ENCODE results near the gene ARAP2. TPM values are rescaled to one million over a fixed set of nuclear protein-coding genes. Genes with fewer than 3 reads are reported as not detected.

The ARAP2 gene
- total RNA-seq, 1 experiment from 2014 or later: 30.0 TPM

DNA sequence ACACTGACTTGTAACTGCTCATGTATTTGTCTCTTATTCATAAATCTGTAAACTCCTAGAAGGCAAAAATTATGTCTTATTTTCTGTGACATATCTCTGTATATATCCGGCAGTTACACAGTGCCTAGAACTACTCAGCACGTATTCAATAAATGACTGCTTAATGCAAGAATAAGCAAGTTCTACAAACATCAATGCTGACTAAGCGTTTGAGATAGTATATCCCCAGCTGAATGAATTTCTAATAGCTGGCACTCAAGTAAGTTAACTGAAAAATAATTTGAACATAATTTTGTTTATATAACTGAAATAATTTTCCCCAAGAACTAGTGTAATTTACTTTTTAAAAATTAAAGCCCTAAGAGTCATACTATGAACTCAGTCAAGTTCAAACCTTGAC lies 113.7 kb downstream of the ARAP2 start:
- Mint-ChIP-seq H3K27ac (ENCODE audit: unreplicated experiment) (no peak overlapping the region), H3K9me3 (ENCODE audit: low read depth, unreplicated experiment) (no peaks in the 10 kb centered on the region), H3K27me3 (ENCODE audit: unreplicated experiment) (no peaks in the 10 kb centered on the region), H3K4me3 (ENCODE audit: low read depth, unreplicated experiment) (no peak overlapping the region), H3K36me3 (ENCODE audit: insufficient read depth, unreplicated experiment) (no peaks in the 10 kb centered on the region), H3K4me1 (ENCODE audit: low read depth, unreplicated experiment) (peaks cover 15% of the 10 kb centered on the region)
- CTCF ChIA-PET: no interaction called here
- intact Hi-C loops (cut with micrococcal nuclease; ENCODE audit: unreplicated experiment): no loop called here
- TF ChIP-seq, protein P1, sequence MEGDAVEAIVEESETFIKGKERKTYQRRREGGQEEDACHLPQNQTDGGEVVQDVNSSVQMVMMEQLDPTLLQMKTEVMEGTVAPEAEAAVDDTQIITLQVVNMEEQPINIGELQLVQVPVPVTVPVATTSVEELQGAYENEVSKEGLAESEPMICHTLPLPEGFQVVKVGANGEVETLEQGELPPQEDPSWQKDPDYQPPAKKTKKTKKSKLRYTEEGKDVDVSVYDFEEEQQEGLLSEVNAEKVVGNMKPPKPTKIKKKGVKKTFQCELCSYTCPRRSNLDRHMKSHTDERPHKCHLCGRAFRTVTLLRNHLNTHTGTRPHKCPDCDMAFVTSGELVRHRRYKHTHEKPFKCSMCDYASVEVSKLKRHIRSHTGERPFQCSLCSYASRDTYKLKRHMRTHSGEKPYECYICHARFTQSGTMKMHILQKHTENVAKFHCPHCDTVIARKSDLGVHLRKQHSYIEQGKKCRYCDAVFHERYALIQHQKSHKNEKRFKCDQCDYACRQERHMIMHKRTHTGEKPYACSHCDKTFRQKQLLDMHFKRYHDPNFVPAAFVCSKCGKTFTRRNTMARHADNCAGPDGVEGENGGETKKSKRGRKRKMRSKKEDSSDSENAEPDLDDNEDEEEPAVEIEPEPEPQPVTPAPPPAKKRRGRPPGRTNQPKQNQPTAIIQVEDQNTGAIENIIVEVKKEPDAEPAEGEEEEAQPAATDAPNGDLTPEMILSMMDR (IDR thresholded peaks at IDR 0.05; ENCODE audit: unreplicated experiment): no peak
- BruUV-seq (replicated peaks): no TSS peak
- DNase-seq: no peak

- intact Hi-C loops (cut with micrococcal nuclease; ENCODE audit: unreplicated experiment): no loop called here
- H3K4me3 Mint-ChIP-seq (ENCODE audit: low read depth, unreplicated experiment): no peak overlapping the region
- H3K27ac Mint-ChIP-seq (ENCODE audit: unreplicated experiment): peak overlapping the region; percentile 68
- CTCF ChIA-PET: no interaction called here
- no peaks in the 10 kb centered on the region for H3K27me3 Mint-ChIP-seq (ENCODE audit: unreplicated experiment)
- H3K9me3 Mint-ChIP-seq (ENCODE audit: low read depth, unreplicated experiment): no peaks in the 10 kb centered on the region
- DNase-seq: no peak
- H3K36me3 Mint-ChIP-seq (ENCODE audit: insufficient read depth, unreplicated experiment): no peaks in the 10 kb centered on the region
- TF ChIP-seq, protein P1 (IDR thresholded peaks at IDR 0.05; ENCODE audit: unreplicated experiment): no peak
- BruUV-seq (replicated peaks): no TSS peak
- H3K4me1 Mint-ChIP-seq (ENCODE audit: low read depth, unreplicated experiment): peaks cover 15% of the 10 kb centered on the region
These were observed 115.6 kb downstream of the ARAP2 start for GRCh38 chr4:36128689-36129088.

GRCh38 chr4:36123906-36124305 lies 120.4 kb downstream of the ARAP2 start:
- no peak overlapping the region for H3K4me3 Mint-ChIP-seq (ENCODE audit: low read depth, unreplicated experiment)
- TF ChIP-seq, protein P1 (IDR thresholded peaks at IDR 0.05; ENCODE audit: unreplicated experiment): no peak
- BruUV-seq (replicated peaks): no TSS peak
- intact Hi-C loops (cut with micrococcal nuclease; ENCODE audit: unreplicated experiment): no loop called here
- CTCF ChIA-PET: no interaction called here
- no peaks in the 10 kb centered on the region for H3K36me3 Mint-ChIP-seq (ENCODE audit: insufficient read depth, unreplicated experiment)
- no peak overlapping the region for H3K27ac Mint-ChIP-seq (ENCODE audit: unreplicated experiment)
- no peaks in the 10 kb centered on the region for H3K27me3 Mint-ChIP-seq (ENCODE audit: unreplicated experiment)
- H3K4me1 Mint-ChIP-seq (ENCODE audit: low read depth, unreplicated experiment): peaks cover 4% of the 10 kb centered on the region
- DNase-seq: no peak
- no peaks in the 10 kb centered on the region for H3K9me3 Mint-ChIP-seq (ENCODE audit: low read depth, unreplicated experiment)

GRCh38 chr4:36115312-36115711 lies 129.0 kb downstream of the ARAP2 start:
- Mint-ChIP-seq H3K27ac (ENCODE audit: unreplicated experiment) (no peak overlapping the region), H3K9me3 (ENCODE audit: low read depth, unreplicated experiment) (no peaks in the 10 kb centered on the region), H3K4me1 (ENCODE audit: low read depth, unreplicated experiment) (no peaks in the 10 kb centered on the region), H3K27me3 (ENCODE audit: unreplicated experiment) (no peaks in the 10 kb centered on the region), H3K36me3 (ENCODE audit: insufficient read depth, unreplicated experiment) (peaks cover 5% of the 10 kb centered on the region), H3K4me3 (ENCODE audit: low read depth, unreplicated experiment) (no peak overlapping the region)
- TF ChIP-seq, protein P1 (IDR thresholded peaks at IDR 0.05; ENCODE audit: unreplicated experiment): no peak
- intact Hi-C loops (cut with micrococcal nuclease; ENCODE audit: unreplicated experiment): no loop called here
- no peak for DNase-seq
- no TSS peak for BruUV-seq (replicated peaks)
- CTCF ChIA-PET: no interaction called here
